ENCODE measurements around the gene VARS1.

Gene VARS1

DNA sequence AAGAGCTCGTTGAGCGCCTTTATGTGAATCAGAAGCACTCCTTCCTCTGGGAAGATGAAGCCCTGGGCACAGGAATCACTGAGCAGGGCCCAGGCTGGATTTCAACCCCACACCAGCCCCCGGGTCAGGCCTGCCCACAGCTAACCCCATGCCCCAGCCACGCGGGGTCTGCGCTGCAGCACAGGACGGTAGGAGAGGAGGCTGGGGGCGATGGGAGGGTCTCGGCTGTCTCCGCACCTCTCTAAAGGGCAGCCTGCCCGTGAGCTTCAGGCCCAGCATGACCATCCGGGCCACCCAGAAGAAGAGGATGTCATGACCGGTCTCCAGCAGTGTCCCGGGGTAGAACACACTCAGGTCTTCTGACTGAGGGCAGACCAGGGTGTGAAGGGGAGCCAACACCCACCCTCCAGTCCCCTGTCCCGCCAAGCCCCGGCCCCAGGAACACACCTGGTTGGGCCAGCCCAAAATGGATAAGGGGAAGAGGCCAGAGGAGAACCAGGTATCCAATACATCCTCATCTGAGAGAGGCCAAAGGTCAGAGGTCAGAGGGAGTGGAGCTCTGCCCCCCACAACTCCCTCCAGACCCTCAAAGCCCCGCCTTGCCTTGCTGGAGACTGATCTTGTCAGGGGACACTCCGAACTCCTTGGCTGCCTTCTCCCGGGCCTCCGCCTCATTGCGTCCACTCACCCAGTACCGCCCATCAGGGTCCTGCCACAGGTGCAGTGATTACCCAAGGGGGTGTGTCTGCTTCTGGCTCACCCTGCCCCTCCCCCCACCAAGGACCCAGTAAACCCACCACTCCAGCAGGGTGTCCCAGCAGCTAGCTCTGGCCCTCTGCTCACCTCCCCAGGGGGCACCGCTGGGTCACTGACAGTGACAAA, 14.1 kb downstream of the VARS1 start:
- Histone ChIP-seq H3K9me2 (replicated peaks; ENCODE audit: control insufficient read depth, low read length) (no peaks in the 10 kb centered on the region), H3K4me3 (ENCODE audit: low read length) (no peak overlapping the region), H3K27me3 (ENCODE audit: control insufficient read depth, low read length) (no peaks in the 10 kb centered on the region), H4K20me1 (ENCODE audit: control insufficient read depth, insufficient read depth, low read depth, low read length) (no peaks in the 10 kb centered on the region), H3K27ac (ENCODE audit: low read depth, low read length) (no peak overlapping the region), H3K4me2 (ENCODE audit: low read length) (no peak overlapping the region), H3F3A (ENCODE audit: control insufficient read depth, insufficient read depth) (no peaks in the 10 kb centered on the region), H3K4me1 (ENCODE audit: control insufficient read depth, low read length) (peaks cover 15% of the 10 kb centered on the region), H3K79me2 (ENCODE audit: control insufficient read depth, low read length) (no peaks in the 10 kb centered on the region), H3K9me3 (ENCODE audit: control insufficient read depth, insufficient read depth, low read length) (no peaks in the 10 kb centered on the region), H3K36me3 (ENCODE audit: control insufficient read depth, low read length) (peaks cover 80% of the 10 kb centered on the region)
- TF ChIP-seq, protein P1, sequence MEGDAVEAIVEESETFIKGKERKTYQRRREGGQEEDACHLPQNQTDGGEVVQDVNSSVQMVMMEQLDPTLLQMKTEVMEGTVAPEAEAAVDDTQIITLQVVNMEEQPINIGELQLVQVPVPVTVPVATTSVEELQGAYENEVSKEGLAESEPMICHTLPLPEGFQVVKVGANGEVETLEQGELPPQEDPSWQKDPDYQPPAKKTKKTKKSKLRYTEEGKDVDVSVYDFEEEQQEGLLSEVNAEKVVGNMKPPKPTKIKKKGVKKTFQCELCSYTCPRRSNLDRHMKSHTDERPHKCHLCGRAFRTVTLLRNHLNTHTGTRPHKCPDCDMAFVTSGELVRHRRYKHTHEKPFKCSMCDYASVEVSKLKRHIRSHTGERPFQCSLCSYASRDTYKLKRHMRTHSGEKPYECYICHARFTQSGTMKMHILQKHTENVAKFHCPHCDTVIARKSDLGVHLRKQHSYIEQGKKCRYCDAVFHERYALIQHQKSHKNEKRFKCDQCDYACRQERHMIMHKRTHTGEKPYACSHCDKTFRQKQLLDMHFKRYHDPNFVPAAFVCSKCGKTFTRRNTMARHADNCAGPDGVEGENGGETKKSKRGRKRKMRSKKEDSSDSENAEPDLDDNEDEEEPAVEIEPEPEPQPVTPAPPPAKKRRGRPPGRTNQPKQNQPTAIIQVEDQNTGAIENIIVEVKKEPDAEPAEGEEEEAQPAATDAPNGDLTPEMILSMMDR (IDR thresholded peaks at IDR 0.05; ENCODE audit: low read depth, low read length, poor library complexity, severe bottlenecking) = no peak
- TF ChIP-seq EZH2phosphoT487 (IDR thresholded peaks at IDR 0.05; ENCODE audit: borderline replicate concordance, low read length) = no peak

DNA sequence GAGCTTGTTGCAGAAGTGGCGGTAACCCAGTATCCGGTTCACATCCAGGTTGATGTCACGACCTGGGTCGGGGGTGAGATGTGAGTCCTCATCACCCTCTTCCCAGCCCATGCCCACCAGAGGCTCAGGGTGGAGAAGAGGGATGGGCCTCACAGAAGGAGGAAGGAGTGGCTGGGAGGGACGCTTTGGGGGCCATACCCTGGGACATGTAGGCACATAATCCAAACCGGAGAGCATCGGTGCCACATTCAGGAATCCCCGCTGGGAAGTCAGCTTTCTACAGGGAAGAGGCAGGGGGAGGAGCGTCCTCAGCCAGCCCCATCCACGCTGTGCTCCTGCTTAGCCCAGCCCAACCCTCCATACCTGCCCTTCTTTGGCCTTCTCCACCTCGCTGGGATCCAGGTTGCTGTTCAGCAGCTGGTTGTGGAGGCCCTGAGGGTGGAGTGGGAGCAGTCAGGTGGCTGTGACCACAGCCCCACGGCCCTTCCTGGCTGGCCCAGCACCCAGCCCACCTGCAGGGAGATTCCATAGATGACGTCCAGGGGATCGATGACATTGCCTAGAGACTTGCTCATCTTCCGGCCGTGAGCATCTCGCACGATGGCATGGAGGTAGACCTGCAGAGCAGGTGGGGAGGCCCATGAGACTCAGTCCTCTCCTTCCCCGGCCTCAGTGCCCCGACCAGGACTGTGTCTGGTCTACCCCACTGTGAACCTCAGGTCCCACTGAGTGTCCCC, 14.9 kb downstream of the VARS1 start:
- H3K27ac ChIP-seq (ENCODE audit: low read depth, low read length) = no peak overlapping the region
- H3F3A ChIP-seq (ENCODE audit: control insufficient read depth, insufficient read depth) = no peaks in the 10 kb centered on the region
- H3K4me2 ChIP-seq (ENCODE audit: low read length) = no peak overlapping the region
- H3K79me2 ChIP-seq (ENCODE audit: control insufficient read depth, low read length) = no peaks in the 10 kb centered on the region
- peaks cover 17% of the 10 kb centered on the region for H3K4me1 ChIP-seq (ENCODE audit: control insufficient read depth, low read length)
- H4K20me1 ChIP-seq (ENCODE audit: control insufficient read depth, insufficient read depth, low read depth, low read length) = no peaks in the 10 kb centered on the region
- peaks cover 74% of the 10 kb centered on the region for H3K36me3 ChIP-seq (ENCODE audit: control insufficient read depth, low read length)
- H3K9me3 ChIP-seq (ENCODE audit: control insufficient read depth, insufficient read depth, low read length) = no peaks in the 10 kb centered on the region
- H3K9me2 ChIP-seq (replicated peaks; ENCODE audit: control insufficient read depth, low read length) = no peaks in the 10 kb centered on the region
- H3K27me3 ChIP-seq (ENCODE audit: control insufficient read depth, low read length) = no peaks in the 10 kb centered on the region
- no peak for TF ChIP-seq EZH2phosphoT487 (IDR thresholded peaks at IDR 0.05; ENCODE audit: borderline replicate concordance, low read length)
- TF ChIP-seq, protein P1 (IDR thresholded peaks at IDR 0.05; ENCODE audit: low read depth, low read length, poor library complexity, severe bottlenecking) = no peak
- no peak overlapping the region for H3K4me3 ChIP-seq (ENCODE audit: low read length)

DNA sequence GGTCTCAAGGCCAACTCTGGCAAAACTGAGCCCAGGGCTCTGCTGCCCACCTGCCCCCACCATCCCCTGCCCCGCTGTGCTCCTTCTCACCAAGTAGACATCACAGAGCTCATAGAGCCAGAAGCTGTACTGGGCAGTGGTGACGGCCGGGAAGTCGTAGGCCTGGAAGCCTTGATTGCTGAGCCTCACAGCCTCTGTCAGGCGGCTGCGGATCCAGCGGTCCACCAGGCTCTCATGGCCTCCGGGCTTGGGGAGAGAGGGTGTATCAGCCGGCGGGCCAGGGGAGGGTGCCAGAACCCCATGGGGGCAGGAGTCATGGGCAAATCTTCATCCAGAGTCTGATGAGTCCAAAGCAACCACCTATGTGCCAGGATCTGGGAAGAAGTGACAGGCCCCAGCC, 15.6 kb downstream of the VARS1 start:
- Histone ChIP-seq H3K79me2 (ENCODE audit: control insufficient read depth, low read length) (no peaks in the 10 kb centered on the region), H3K27ac (ENCODE audit: low read depth, low read length) (no peak overlapping the region)

More for the DNA sequence above, 15.6 kb downstream of the VARS1 start:
- Histone ChIP-seq H4K20me1 (ENCODE audit: control insufficient read depth, insufficient read depth, low read depth, low read length) (no peaks in the 10 kb centered on the region), H3K9me3 (ENCODE audit: control insufficient read depth, insufficient read depth, low read length) (no peaks in the 10 kb centered on the region), H3K4me3 (ENCODE audit: low read length) (no peak overlapping the region), H3F3A (ENCODE audit: control insufficient read depth, insufficient read depth) (no peaks in the 10 kb centered on the region), H3K4me2 (ENCODE audit: low read length) (no peak overlapping the region), H3K9me2 (replicated peaks; ENCODE audit: control insufficient read depth, low read length) (no peaks in the 10 kb centered on the region), H3K4me1 (ENCODE audit: control insufficient read depth, low read length) (peaks cover 17% of the 10 kb centered on the region), H3K27me3 (ENCODE audit: control insufficient read depth, low read length) (no peaks in the 10 kb centered on the region), H3K36me3 (ENCODE audit: control insufficient read depth, low read length) (peaks cover 66% of the 10 kb centered on the region)
- TF ChIP-seq, protein P1 (IDR thresholded peaks at IDR 0.05; ENCODE audit: low read depth, low read length, poor library complexity, severe bottlenecking) = no peak
- no peak for TF ChIP-seq EZH2phosphoT487 (IDR thresholded peaks at IDR 0.05; ENCODE audit: borderline replicate concordance, low read length)

Measured in DOHH2 (cell line).